NCI-H446 (cell line): ENCODE data around the gene CLDN25.

Experiments
- DNase-seq, 2 experiments: peaks; one replicate each; lab custom pipeline; 2025; lab: John Stamatoyannopoulos, UW

Gene CLDN25

GRCh38 chr11:113808931-113809330 lies 29.3 kb downstream of the CLDN25 start:
- no peak for DNase-seq

- no peak for DNase-seq
These were observed 34.6 kb downstream of the CLDN25 start for GRCh38 chr11:113814181-113814580.

GRCh38 chr11:113817162-113817561 lies 37.6 kb downstream of the CLDN25 start:
- no peak for DNase-seq

- DNase-seq, result no peak
These were observed 38.0 kb downstream of the CLDN25 start for GRCh38 chr11:113817626-113818025.

- no peak for DNase-seq
These were observed 38.8 kb downstream of the CLDN25 start for GRCh38 chr11:113818426-113818825.

- no peak for DNase-seq
These were observed 47.9 kb downstream of the CLDN25 start for GRCh38 chr11:113827477-113827876.

GRCh38 chr11:113828191-113828590 lies 48.6 kb downstream of the CLDN25 start:
- DNase-seq, result no peak

- DNase-seq, result no peak
These were observed 50.2 kb downstream of the CLDN25 start for GRCh38 chr11:113829751-113830150.
